Upper lobe of left lung (tissue), 4 donors: ENCODE measurements around the gene RAD23B.

Experiments used
- POLR2A ChIP-seq, 4 donors: fragments of 450-650 bp; IDR thresholded peaks; one replicate each; pipeline ENCODE4 v1.5.1; 2016 to 2017; ENCODE audit warnings: antibody characterized with exemption in 4 of 4, mild to moderate bottlenecking in 2 of 4
- TF ChIP-seq, protein P1 (sequence below), 6 experiments: fragments of 450-650 bp in 4 of 6; fragments of 200-600 bp in 2 of 6; sonication (generic) in 2 of 6; IDR thresholded peaks; one replicate each; pipeline ENCODE4 v1.5.1; 2016 to 2019; ENCODE audit warnings: antibody characterized with exemption in 6 of 6

DNA sequence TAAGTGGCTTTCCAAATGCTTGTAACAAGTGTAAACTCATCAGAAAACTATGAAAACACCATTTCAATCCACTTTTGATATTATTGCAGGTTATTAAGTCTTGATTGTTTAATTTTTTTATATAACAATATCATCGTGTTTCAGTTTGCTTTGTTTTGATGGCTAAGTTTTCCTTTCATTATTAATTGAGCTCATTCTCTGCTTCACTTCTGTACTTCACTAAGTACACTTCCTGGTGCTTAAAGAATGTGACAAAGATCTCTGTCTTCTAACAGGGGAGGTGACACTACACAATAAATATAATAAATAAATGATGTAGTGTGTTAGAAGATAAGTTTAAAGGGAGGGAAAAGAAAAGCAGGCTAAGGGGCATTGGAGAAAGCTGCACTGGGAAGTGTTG lies 13.0 kb upstream of the RAD23B start:
- TF ChIP-seq POLR2A (IDR thresholded peaks at IDR 0.05) = no peak
- TF ChIP-seq, protein P1, sequence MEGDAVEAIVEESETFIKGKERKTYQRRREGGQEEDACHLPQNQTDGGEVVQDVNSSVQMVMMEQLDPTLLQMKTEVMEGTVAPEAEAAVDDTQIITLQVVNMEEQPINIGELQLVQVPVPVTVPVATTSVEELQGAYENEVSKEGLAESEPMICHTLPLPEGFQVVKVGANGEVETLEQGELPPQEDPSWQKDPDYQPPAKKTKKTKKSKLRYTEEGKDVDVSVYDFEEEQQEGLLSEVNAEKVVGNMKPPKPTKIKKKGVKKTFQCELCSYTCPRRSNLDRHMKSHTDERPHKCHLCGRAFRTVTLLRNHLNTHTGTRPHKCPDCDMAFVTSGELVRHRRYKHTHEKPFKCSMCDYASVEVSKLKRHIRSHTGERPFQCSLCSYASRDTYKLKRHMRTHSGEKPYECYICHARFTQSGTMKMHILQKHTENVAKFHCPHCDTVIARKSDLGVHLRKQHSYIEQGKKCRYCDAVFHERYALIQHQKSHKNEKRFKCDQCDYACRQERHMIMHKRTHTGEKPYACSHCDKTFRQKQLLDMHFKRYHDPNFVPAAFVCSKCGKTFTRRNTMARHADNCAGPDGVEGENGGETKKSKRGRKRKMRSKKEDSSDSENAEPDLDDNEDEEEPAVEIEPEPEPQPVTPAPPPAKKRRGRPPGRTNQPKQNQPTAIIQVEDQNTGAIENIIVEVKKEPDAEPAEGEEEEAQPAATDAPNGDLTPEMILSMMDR (IDR thresholded peaks at IDR 0.05) = no peak
